ENCODE results near the gene FAM187B. TPM values are rescaled to one million over a fixed set of nuclear protein-coding genes. Genes with fewer than 3 reads are reported as not detected.

The FAM187B gene
- total and polyA plus RNA-seq, 8 donors = 0.20 TPM; not detected in 7

- Histone ChIP-seq H3K27ac (no peak overlapping the region), H3K4me3 (no peak overlapping the region), H3K9me3 (no peaks in the 10 kb centered on the region), H3K27me3 (no peaks in the 10 kb centered on the region), H3K4me1 (peaks cover 5 to 21% of the 10 kb centered on the region in 2 donors), H3K36me3 (no peaks in the 10 kb centered on the region)
- intact Hi-C loops (cut with DNase I) = no loop called here
- DNase-seq (no peak), ATAC-seq (no peak)
- no peak for TF ChIP-seq CTCF (IDR thresholded peaks at IDR 0.05)
These were observed 9.5 kb downstream of the FAM187B start for GRCh38 chr19:35219008-35219407.

GRCh38 chr19:35217649-35217990, 10.9 kb downstream of the FAM187B start:
- Histone ChIP-seq H3K9me3 (no peaks in the 10 kb centered on the region), H3K4me3 (no peak overlapping the region), H3K4me1 (peaks cover 16 to 35% of the 10 kb centered on the region in 2 donors), H3K27me3 (no peaks in the 10 kb centered on the region), H3K36me3 (no peaks in the 10 kb centered on the region), H3K27ac (peak overlapping the region; percentile 20 to 35)
- no peak for DNase-seq
- ATAC-seq = no peak
- no peak for TF ChIP-seq CTCF (IDR thresholded peaks at IDR 0.05)
- intact Hi-C loops (cut with DNase I) = no loop called here

DNA sequence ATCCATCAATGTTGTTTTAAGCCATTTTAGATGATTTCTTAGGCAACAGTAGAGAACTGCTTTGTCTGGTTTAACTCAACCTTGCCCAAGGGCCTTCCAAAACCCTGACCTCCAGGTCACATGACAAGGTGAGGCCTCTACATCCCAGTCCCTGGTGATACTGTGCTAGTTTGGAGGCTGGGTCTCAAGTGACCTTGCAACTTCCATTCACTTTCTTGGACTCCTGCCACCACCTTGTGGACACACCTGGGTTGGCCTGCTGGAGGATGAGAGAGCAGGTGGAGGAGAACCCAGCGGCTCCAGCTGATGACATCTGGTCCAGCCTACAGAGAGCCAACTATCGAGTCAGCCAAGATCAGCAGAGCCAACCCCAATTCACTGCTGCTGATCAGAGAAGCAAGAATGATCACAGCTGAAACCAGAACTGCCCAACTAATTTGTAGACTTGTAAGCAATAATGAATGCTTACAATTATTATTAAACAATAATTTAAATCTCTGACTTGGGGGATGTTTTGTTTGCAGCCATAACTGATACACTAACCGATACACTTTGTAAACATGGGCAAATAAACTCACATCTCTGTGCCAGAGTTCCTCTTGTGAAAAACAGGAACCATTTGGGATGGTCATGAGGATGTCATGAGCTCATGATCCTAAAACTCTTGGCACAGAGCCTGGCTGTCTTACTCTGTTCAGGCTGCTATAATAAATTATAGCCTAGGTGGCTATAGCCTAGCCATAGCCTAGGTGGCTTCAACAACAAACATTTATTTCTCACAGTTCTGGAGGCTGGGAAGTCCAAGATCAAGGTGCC, 11.5 kb downstream of the FAM187B start:
- ATAC-seq = peak; percentile 5

DNA sequence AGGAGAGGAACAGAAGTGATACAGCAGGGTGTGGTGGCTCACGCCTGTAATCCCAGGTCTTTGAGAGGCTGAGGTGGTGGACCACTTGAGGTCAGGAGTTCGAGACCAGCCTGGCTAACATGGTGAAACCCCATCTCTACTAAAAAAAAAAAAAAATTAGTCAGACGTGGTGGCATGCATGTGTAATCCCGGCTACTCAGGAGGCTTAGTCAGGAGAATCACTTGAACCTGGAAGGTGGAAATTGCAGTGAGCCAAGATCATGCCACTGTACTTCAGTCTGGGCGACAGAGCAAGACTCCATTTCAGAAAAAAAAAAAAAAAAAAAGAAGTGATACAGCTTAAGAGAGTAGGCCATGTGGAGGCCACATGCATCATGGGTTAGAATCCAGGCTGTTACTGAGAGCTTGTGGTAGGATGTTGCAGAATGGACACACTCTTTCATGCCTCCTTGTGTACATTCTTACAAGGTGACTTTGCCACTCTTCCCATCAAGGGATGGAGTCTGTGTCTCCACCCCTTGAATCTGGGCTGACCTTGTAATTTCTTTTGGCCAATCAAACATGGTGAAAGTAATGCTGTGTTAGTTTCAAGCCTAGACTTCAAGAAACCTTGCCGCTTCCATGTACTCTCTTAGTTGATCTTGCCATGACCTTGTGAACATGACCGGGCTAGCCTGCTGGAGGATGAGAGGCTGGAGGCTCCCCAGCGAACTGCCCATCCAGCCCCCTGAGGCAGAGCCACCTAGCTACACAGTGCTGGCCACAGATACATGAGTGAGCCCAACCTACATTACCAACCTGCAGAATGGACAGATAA, 12.3 kb downstream of the FAM187B start:
- H3K4me3 ChIP-seq = no peak overlapping the region
- ATAC-seq (no peak), DNase-seq (no peak)
- no peaks in the 10 kb centered on the region for H3K9me3 ChIP-seq
- no peak for TF ChIP-seq CTCF (IDR thresholded peaks at IDR 0.05)
- H3K36me3 ChIP-seq = no peaks in the 10 kb centered on the region
- H3K27me3 ChIP-seq = no peaks in the 10 kb centered on the region
- peaks cover 16 to 47% of the 10 kb centered on the region in 2 donors for H3K4me1 ChIP-seq
- H3K27ac ChIP-seq = no peak overlapping the region
- intact Hi-C loops (cut with DNase I) = no loop called here

More for the DNA sequence above, 11.5 kb downstream of the FAM187B start:
- H3K4me1 ChIP-seq = peaks cover 16 to 41% of the 10 kb centered on the region in 2 donors
- DNase-seq = no peak
- intact Hi-C loops (cut with DNase I) = no loop called here
- peak overlapping the region; percentile 20 to 35 for H3K27ac ChIP-seq
- no peaks in the 10 kb centered on the region for H3K27me3 ChIP-seq
- TF ChIP-seq CTCF (IDR thresholded peaks at IDR 0.05) = no peak
- H3K4me3 ChIP-seq = no peak overlapping the region
- H3K36me3 ChIP-seq = no peaks in the 10 kb centered on the region
- no peaks in the 10 kb centered on the region for H3K9me3 ChIP-seq

GRCh38 chr19:35214766-35215422, 13.6 kb downstream of the FAM187B start:
- intact Hi-C loops (cut with DNase I) = no loop called here
- Histone ChIP-seq H3K4me1 (peaks cover 16 to 53% of the 10 kb centered on the region in 2 donors), H3K36me3 (no peaks in the 10 kb centered on the region), H3K9me3 (no peaks in the 10 kb centered on the region), H3K27ac (peak overlapping the region in 1 of 2 donors; percentile 84), H3K4me3 (no peak overlapping the region), H3K27me3 (no peaks in the 10 kb centered on the region)
- no peak for DNase-seq
- ATAC-seq = no peak
- TF ChIP-seq CTCF (IDR thresholded peaks at IDR 0.05) = no peak

Data from left lung (tissue), 10 donors.